Esophagus (tissue), 2 donors: ENCODE data around the gene METTL15. TPM values are rescaled to one million over a fixed set of nuclear protein-coding genes. Genes with fewer than 3 reads are reported as not detected.
"Not testable (repeated sequence)": the region's sequence is repeated elsewhere in the genome, so short reads cannot be mapped to it uniquely, and the experiment has no call there.

Experiments used
- H3K27ac ChIP-seq, 2 donors: one replicate each; pipeline ENCODE4 v1.5.1; 2013; ENCODE audit warnings: low read depth in 2 of 2, mild to moderate bottlenecking in 2 of 2, inconsistent platforms in 1 of 2, low read length in 1 of 2, moderate library complexity in 1 of 2
- H3K27me3 ChIP-seq, 2 donors: one replicate each; pipeline ENCODE4 v1.6.1; 2013; ENCODE audit warnings: low read length in 2 of 2, control low read depth in 1 of 2, mild to moderate bottlenecking in 1 of 2; ENCODE audit not compliant: insufficient read depth in 2 of 2, control insufficient read depth in 1 of 2
- H3K36me3 ChIP-seq, 2 donors: one replicate each; pipeline ENCODE4 v1.6.1; 2013; ENCODE audit warnings: low read length in 1 of 2; ENCODE audit not compliant: control insufficient read depth in 2 of 2, insufficient read depth in 2 of 2
- H3K4me1 ChIP-seq, 2 donors: one replicate each; pipeline ENCODE4 v1.6.1; 2013; ENCODE audit warnings: low read length in 1 of 2; ENCODE audit not compliant: control insufficient read depth in 2 of 2, insufficient read depth in 2 of 2
- H3K4me3 ChIP-seq, 2 donors: one replicate each; pipeline ENCODE4 v1.5.1; 2013; ENCODE audit warnings: low read length in 2 of 2, mild to moderate bottlenecking in 2 of 2, low read depth in 1 of 2, moderate library complexity in 1 of 2
- H3K9me3 ChIP-seq, 2 donors: one replicate each; pipeline ENCODE4 v1.6.1; 2013; ENCODE audit warnings: mild to moderate bottlenecking in 2 of 2, low read depth in 1 of 2, low read length in 1 of 2, moderate library complexity in 1 of 2; ENCODE audit not compliant: control insufficient read depth in 2 of 2, insufficient read depth in 1 of 2
- WGBS, 2 donors: extraction: QIAGEN DNeasy Blood & Tissue Kit; methylation state at CpG; one replicate each; pipeline ENCODE4 v1.1.7; 2013; 5-methylcytosine and 5-hydroxymethylcytosine counted together
- polyA plus RNA-seq, 2 donors: library from polyadenylated mRNA; stranded (reverse); fragments of 200-250 nt; gene quantifications; one replicate each; pipeline ENCODE4 v1.2.3, GENCODE V29; 2013
- donor health status: healthy with polysubstance abuse.
- donor health status: Bipolar disorder and iron deficiency.

Gene METTL15
- polyA plus RNA-seq, 2 donors, result 2.7 to 2.9 TPM

DNA sequence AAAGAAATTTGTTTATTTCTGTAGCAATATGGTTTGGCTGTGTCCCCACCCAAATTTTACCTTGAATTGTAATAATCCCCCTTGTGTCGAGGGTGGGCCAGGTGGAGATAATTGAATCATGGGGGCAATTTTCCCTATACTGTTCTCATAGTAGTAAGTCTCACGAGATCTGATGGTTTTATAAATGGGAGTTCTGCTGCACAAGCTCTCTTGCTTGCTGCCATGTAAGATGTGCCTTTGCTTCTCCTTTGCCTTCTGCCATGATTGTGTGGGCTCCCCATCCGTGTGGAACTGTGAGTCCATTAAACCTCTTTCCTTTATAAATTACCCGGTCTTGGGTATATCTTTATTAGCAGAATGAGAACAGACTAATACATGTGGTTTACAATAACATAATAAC is 28.0 kb downstream of the METTL15 start:
- not testable (repeated sequence) for H3K36me3 ChIP-seq, H3K27me3 ChIP-seq, H3K4me1 ChIP-seq, H3K9me3 ChIP-seq, H3K4me3 ChIP-seq, H3K27ac ChIP-seq
- 97 to 98% methylated on average over 4 of the region's 4 CpGs for WGBS, 2 donors

DNA sequence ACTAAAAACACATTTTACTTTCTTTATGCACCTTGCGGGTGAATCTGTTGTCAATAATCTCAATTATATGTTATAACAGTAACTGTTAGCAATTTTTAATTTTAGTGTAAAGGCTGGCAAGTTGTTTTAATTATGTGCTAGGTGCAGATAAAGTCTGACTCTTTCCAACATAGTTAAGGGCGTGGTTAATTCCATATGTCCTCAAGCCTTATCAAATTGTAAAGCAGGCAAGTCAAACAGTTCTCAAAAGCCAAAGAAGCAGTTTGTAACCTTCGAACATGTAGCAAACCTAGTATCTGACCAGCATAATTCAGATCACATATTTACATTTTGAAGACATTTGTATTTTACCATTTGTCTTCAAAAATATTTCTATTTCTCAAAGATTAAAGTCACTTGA is 29.2 kb downstream of the METTL15 start:
- 94 to 96% methylated on average over 3 of the region's 3 CpGs for WGBS, 2 donors
- no peak overlapping the region for H3K4me3 ChIP-seq
- no peak overlapping the region for H3K27ac ChIP-seq
- no peaks in the 10 kb centered on the region for H3K27me3 ChIP-seq
- H3K9me3 ChIP-seq, result peaks cover 2 to 3% of the 10 kb centered on the region in 2 donors
- peaks cover 0 to 3% of the 10 kb centered on the region in 2 donors for H3K4me1 ChIP-seq
- peaks cover 0 to 7% of the 10 kb centered on the region in 2 donors for H3K36me3 ChIP-seq

DNA sequence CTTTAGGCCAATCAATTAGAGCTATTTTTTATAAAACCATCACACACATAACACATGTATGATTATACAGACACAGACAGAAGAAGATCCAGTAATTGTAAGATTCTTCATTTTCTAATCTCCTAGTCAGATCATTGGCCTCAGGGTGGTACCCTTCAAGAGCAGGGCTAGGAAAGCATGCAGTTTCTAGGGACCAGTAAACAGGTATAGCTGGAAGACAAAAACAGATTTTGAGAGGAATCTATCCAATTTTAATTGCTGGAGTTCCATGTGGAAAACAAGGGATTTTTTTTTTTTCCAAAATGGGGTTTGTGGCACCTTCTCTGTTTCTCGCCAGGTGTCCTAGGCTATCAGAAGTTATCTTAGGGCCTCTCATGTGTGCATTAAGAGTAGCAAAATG is 29.6 kb downstream of the METTL15 start:
- H3K4me1 ChIP-seq, result peaks cover 0 to 3% of the 10 kb centered on the region in 2 donors
- H3K4me3 ChIP-seq, result no peak overlapping the region
- H3K27me3 ChIP-seq, result no peaks in the 10 kb centered on the region
- WGBS, 2 donors, result 94 to 98% methylated on average over 1 of the region's 1 CpG
- peaks cover 2 to 3% of the 10 kb centered on the region in 2 donors for H3K9me3 ChIP-seq
- peaks cover 0 to 7% of the 10 kb centered on the region in 2 donors for H3K36me3 ChIP-seq
- no peak overlapping the region for H3K27ac ChIP-seq

DNA sequence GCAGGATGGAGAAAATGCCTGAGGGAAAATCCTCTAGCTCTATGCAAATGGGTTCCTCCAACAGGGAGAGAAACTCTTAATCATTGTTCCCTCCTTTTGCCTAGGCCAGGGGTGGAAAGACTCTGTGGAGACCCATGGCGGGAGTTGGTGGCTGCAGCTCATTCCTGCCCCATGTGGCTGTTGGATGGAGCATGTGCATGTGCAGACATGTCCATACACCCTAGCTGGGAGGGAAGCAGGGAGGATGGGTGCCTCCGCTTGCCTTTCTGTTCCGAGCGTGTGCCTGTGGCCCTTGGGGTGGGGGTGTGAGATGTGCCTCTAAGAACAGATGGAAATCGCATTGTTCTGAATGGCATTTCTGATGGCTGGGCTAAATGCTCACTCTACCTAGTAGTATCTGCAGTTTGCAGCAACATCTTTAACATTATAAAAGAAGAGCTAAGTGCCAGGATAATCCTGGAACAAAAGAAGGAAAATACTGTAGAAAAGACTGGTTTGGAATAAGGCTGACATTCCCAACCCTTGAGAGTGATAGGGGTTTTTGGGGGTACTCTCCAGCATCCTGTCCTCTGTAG is 31.7 kb downstream of the METTL15 start:
- Histone ChIP-seq H3K36me3 (peaks cover 0 to 1% of the 10 kb centered on the region in 2 donors), H3K27me3 (no peaks in the 10 kb centered on the region), H3K9me3 (peaks cover 2 to 3% of the 10 kb centered on the region in 2 donors), H3K4me3 (no peak overlapping the region), H3K27ac (no peak overlapping the region), H3K4me1 (peaks cover 0 to 3% of the 10 kb centered on the region in 2 donors)
- 97 to 100% methylated on average over 5 of the region's 5 CpGs for WGBS, 2 donors

DNA sequence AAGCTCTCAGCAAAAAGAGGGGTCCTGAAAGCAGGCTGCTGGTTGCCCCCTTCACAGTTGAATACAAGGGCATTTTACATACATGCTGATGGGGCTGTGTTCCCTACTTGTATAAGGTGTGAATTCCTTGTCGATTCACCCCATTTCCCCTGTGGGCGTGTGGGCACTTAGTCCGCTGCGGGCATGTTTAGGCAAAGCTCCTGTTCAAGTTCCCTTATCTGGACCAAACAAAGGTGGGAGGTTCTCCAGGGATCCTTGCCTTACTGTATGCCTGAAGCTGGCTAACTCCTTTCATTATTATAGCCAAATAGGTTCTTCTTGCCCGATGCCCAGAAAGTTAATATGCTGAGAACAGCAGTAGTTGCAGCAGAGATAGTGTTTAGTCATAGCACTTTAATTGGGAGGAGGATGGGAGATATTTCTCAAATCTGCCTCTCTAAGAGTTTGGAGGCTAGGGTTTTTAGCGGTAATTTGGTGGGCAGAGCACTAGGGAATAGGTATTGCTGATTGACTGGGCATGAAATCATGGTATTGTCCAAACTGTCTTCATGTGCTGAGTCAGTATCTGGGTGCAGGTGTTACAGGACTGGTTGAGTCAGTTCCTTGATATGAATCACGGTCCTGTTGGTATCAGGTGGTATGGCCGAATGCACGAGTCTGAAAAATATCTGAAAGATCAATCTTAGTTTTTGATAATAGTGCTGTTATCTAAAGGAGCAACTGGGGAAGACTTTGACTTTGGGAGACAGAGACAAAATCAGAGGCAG is 32.7 kb downstream of the METTL15 start:
- Histone ChIP-seq H3K9me3 (peaks cover 2 to 3% of the 10 kb centered on the region in 2 donors), H3K27me3 (no peaks in the 10 kb centered on the region), H3K4me1 (peaks cover 0 to 3% of the 10 kb centered on the region in 2 donors), H3K4me3 (no peak overlapping the region), H3K27ac (peak overlapping the region in 1 of 2 donors; percentile 61), H3K36me3 (peaks cover 0 to 1% of the 10 kb centered on the region in 2 donors)
- WGBS, 2 donors, result 76 to 87% methylated on average over 9 of the region's 9 CpGs

DNA sequence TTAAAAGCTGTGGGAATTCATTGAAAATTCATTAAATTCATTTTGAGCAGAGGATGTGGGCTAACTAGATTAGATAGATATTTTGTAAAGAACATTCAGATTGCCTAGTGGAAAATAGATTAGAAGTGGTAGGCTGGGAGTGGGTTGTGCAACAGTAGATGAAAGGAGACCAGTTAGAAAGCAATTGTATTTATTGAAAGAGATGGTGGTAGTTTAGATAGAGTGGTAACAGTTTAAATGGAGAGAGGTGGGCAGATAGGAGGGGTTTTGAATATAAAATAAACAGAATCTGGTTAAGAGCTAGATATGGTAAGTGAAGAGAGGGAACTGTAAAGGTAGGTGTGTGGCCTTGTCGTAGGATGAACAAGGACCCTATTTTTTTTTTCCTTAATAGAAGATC is 34.5 kb downstream of the METTL15 start:
- no peak overlapping the region for H3K4me3 ChIP-seq
- peaks cover 2 to 3% of the 10 kb centered on the region in 2 donors for H3K9me3 ChIP-seq
- H3K27ac ChIP-seq, result no peak overlapping the region
- WGBS, 2 donors, result 92 to 94% methylated on average over 1 of the region's 1 CpG
- H3K27me3 ChIP-seq, result no peaks in the 10 kb centered on the region
- peaks cover 0 to 1% of the 10 kb centered on the region in 2 donors for H3K36me3 ChIP-seq
- peaks cover 0 to 3% of the 10 kb centered on the region in 2 donors for H3K4me1 ChIP-seq

DNA sequence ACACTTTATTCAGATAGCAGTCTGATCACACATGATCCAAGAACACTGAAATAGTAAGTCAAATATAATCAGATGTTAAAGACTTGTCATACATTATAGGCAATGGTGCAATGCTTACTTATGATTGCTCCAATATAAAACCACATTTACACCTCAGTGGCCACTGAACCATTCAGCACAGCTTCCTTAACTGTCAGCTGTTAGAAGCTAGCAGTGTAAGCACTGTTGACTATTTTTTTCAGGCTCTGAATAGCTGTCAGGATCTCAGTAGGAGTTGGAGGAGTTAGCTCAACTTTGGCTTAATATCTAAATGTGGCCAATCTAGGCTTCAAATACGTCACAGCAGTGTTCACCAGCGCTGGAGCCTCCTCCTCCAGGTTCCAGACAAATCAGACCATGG is 36.6 kb downstream of the METTL15 start:
- H3K4me3 ChIP-seq, result no peak overlapping the region
- WGBS, 2 donors, result 91 to 95% methylated on average over 2 of the region's 2 CpGs

DNA sequence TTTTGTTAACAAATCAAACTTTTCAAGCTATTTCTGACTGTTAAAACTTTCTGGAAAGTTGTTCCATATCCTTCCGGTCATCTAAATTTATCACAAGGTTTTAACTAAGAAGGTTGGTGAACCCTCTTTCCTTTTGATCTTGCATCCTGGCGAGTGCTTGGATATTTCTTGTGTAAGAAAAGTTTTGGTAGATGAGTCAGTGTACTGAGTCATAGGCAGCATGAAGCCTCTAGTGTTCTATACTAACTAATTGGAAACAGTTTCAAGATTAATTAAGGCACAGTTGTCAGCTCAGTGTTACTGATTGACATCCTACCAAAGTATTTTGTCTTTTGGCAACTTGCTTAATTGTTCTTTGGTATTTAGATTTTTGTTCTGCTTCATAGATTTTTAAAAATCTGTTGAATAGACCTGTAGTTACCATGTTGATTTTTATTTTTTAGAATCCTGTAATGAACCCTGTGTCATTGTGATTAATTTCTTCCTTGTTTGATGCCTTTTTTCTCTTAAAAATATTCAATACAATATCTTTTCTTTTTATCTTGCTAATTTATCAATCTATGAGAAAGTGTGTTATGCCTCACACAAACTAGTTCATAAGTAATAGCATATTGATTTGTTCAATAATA is 38.0 kb downstream of the METTL15 start:
- H3K27me3 ChIP-seq, result no peaks in the 10 kb centered on the region
- WGBS, 2 donors, result 26 to 50% methylated on average over 2 of the region's 2 CpGs

More for the DNA sequence above, 36.6 kb downstream of the METTL15 start:
- Histone ChIP-seq H3K4me1 (peaks cover 0 to 2% of the 10 kb centered on the region in 2 donors), H3K27me3 (no peaks in the 10 kb centered on the region), H3K9me3 (peaks cover 2% of the 10 kb centered on the region in 2 donors), H3K27ac (no peak overlapping the region), H3K36me3 (no peaks in the 10 kb centered on the region)

DNA sequence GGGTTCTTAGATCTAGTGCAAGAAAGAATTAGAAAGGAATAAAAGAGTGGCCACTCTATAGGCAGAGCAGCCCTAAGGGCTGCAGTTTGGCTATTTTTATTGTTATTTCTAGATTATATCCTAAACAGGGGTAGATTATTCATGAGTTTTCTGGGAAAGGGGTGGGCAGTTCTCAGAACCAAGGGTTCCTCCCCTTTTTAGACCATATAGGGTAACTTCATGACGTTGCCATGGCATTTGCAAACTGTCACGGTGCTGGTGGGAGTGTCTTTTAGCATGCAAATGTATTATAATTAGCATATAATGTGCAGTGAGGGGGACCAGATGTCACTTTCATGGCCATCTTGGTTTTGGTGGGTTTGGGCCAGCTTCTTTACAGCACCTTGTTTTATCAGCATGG is 44.6 kb downstream of the METTL15 start:
- WGBS, 2 donors, result 94 to 98% methylated on average over 2 of the region's 2 CpGs
- Histone ChIP-seq H3K36me3 (peaks cover 0 to 3% of the 10 kb centered on the region in 2 donors), H3K27me3 (no peaks in the 10 kb centered on the region)

More for the DNA sequence above, 38.0 kb downstream of the METTL15 start:
- H3K36me3 ChIP-seq, result no peaks in the 10 kb centered on the region
- H3K4me1 ChIP-seq, result no peaks in the 10 kb centered on the region
- H3K27ac ChIP-seq, result no peak overlapping the region
- no peaks in the 10 kb centered on the region for H3K9me3 ChIP-seq
- H3K4me3 ChIP-seq, result no peak overlapping the region

More for the DNA sequence above, 44.6 kb downstream of the METTL15 start:
- Histone ChIP-seq H3K4me3 (no peak overlapping the region), H3K4me1 (no peaks in the 10 kb centered on the region), H3K9me3 (no peaks in the 10 kb centered on the region), H3K27ac (no peak overlapping the region)
